Stimulated activated naive CD8-positive, alpha-beta T cell treated with anti-CD3 and anti-CD28 coated beads, Interleukin-15, Interleukin-2, amounts not matched to agents 100 ng/mL and 50 ng/mL, for 24 hours (primary cell): ENCODE results near the gene GHRL.
A peak's percentile ranks its signal among the peaks of the same experiment; 100 is the strongest.
"Not testable (repeated sequence)": the region's sequence is repeated elsewhere in the genome, so short reads cannot be mapped to it uniquely, and the experiment has no call there.

Source experiments
- H3K27ac Mint-ChIP-seq: one replicate; pipeline ENCODE4 v1.8.0; 2021; ENCODE audit warnings: mild to moderate bottlenecking, mixed read lengths
- H3K27me3 Mint-ChIP-seq: one replicate; pipeline ENCODE4 v1.8.0; 2021; ENCODE audit warnings: mixed read lengths
- H3K36me3 Mint-ChIP-seq: one replicate; pipeline ENCODE4 v1.8.0; 2021; ENCODE audit warnings: low read depth, mixed read lengths
- H3K4me1 Mint-ChIP-seq: one replicate; pipeline ENCODE4 v1.8.0; 2021; ENCODE audit warnings: low read depth, mixed read lengths
- H3K4me3 Mint-ChIP-seq: one replicate; pipeline ENCODE4 v1.8.0; 2021; ENCODE audit warnings: mild to moderate bottlenecking, mixed read lengths
- H3K9me3 Mint-ChIP-seq: one replicate; pipeline ENCODE4 v1.8.0; 2021; ENCODE audit warnings: mixed read lengths

Gene GHRL

GRCh38 chr3:10280177-10280529, 12.6 kb downstream of the GHRL start:
- no peak overlapping the region for H3K4me3 Mint-ChIP-seq
- H3K9me3 Mint-ChIP-seq = no peaks in the 10 kb centered on the region
- no peaks in the 10 kb centered on the region for H3K27me3 Mint-ChIP-seq
- peak overlapping the region; percentile 49 for H3K27ac Mint-ChIP-seq
- peaks cover 63% of the 10 kb centered on the region for H3K36me3 Mint-ChIP-seq
- H3K4me1 Mint-ChIP-seq = peaks cover 63% of the 10 kb centered on the region

DNA sequence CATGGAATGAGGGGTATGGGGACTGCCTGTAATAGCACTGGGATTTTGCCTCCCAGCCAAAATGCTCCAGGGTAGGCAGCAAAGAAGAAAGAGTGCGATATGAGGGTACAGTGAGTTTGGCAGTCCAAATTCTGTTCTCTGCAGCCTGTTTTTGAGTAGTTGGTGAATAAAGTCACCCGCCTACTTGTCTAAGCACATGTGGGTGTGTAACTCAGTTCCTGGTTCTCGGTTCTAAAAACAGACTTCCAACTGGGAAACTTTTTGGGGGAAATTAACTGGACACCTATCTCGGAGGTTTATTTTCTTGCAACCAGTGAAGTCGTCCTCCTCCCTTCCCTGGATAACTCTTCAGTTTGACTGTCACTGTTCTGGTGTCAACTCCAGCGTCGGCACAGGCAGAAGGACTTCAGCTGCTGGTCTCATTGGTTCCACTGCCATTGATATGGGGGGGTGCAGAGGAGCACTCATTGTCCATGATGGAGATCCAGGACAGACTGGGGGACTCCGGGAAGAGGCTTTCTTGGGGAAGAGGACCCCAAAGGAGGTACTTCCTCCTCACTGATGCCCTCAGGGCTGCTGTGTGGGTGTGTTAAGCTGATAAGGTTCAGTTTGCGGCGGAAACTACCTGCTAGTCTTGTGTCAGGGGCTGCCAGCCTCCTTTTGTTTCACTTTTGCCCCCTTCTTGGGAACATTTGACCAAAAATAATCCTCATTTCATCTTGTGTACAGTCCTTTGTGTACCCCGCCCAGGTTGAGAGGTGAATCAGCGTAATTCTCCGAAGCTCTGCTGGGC, 13.2 kb downstream of the GHRL start:
- Mint-ChIP-seq H3K36me3 (peaks cover 60% of the 10 kb centered on the region), H3K27ac (peak overlapping the region; percentile 49), H3K4me1 (peaks cover 59% of the 10 kb centered on the region), H3K4me3 (no peak overlapping the region), H3K27me3 (no peaks in the 10 kb centered on the region), H3K9me3 (no peaks in the 10 kb centered on the region)

DNA sequence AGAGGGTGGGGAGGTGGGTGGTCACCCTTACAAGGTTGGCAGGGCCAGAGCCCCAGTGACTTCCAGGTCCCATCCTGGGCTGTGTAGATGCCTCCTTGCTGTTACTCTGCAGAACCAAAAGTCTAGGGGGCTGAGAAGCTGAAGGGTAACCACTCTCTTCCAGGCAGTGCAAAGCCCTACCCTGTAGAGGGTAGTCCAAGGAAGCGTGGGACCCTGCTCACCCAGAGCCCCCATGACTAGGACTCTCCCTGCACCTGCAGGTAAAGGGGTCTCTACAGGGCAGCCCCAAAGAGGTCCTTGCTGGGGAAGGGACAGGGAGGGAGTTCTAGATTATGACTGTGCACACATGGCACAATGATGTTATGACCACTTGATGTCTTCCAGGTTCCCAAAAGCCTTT, 14.2 kb downstream of the GHRL start:
- H3K4me3 Mint-ChIP-seq = no peak overlapping the region
- H3K36me3 Mint-ChIP-seq = peaks cover 61% of the 10 kb centered on the region
- no peak overlapping the region for H3K27ac Mint-ChIP-seq
- H3K9me3 Mint-ChIP-seq = no peaks in the 10 kb centered on the region
- H3K27me3 Mint-ChIP-seq = no peaks in the 10 kb centered on the region
- peaks cover 58% of the 10 kb centered on the region for H3K4me1 Mint-ChIP-seq

GRCh38 chr3:10277115-10277625, 15.6 kb downstream of the GHRL start:
- Mint-ChIP-seq H3K36me3 (peaks cover 59% of the 10 kb centered on the region), H3K4me1 (peaks cover 61% of the 10 kb centered on the region)

DNA sequence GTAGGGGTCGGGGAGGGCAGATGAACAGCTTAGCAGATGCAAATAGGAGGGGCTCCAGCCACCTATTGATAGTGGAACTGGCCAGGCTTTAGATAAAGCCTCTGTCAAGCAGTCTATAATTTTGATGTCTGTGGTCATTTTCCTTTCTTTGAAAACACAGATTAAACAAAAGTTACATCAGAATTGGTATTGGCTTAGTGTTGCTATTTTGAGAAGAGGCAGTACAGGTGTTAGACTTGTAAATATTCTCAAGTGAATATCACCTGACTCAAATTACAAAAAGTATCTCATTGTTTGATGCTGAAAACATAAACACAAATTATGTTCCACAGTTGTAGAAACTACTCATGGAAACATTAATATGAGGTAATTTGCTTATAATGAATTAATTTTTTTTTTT, 18.1 kb downstream of the GHRL start:
- Mint-ChIP-seq H3K4me1 (peaks cover 46% of the 10 kb centered on the region), H3K36me3 (peaks cover 72% of the 10 kb centered on the region), H3K27me3 (no peaks in the 10 kb centered on the region), H3K4me3 (no peak overlapping the region), H3K27ac (peak overlapping the region; percentile 61), H3K9me3 (no peaks in the 10 kb centered on the region)

More at GRCh38 chr3:10277115-10277625, 15.6 kb downstream of the GHRL start:
- H3K27ac Mint-ChIP-seq = peak overlapping the region; percentile 36
- H3K4me3 Mint-ChIP-seq = no peak overlapping the region
- H3K27me3 Mint-ChIP-seq = no peaks in the 10 kb centered on the region
- no peaks in the 10 kb centered on the region for H3K9me3 Mint-ChIP-seq

GRCh38 chr3:10273702-10274305, 18.9 kb downstream of the GHRL start:
- peak overlapping the region; percentile 61 for H3K27ac Mint-ChIP-seq
- no peaks in the 10 kb centered on the region for H3K9me3 Mint-ChIP-seq
- H3K4me1 Mint-ChIP-seq = peaks cover 40% of the 10 kb centered on the region
- no peak overlapping the region for H3K4me3 Mint-ChIP-seq
- no peaks in the 10 kb centered on the region for H3K27me3 Mint-ChIP-seq
- peaks cover 73% of the 10 kb centered on the region for H3K36me3 Mint-ChIP-seq

DNA sequence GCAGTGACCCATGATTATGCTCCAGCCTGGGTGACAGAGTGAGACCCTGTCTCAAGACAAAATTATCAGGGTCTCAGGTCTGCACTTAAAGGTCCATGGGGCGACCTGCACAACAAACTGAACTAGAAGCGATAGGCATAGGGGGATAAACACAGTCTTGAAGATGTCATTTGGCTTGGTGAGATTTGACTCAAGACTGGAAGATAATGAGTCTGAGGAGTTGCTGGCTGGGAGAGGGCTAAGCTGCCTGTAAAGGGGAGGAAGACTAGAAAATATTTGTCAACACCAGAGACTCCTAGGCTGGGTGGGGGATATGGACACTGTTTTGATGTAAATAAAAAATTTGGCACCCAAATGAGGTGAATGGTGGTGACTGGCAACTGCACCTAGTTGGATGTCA, 19.8 kb downstream of the GHRL start:
- Mint-ChIP-seq H3K9me3 (no peaks in the 10 kb centered on the region), H3K4me1 (peaks cover 38% of the 10 kb centered on the region), H3K4me3 (peak overlapping the region; percentile 49), H3K27me3 (no peaks in the 10 kb centered on the region), H3K27ac (peak overlapping the region; percentile 53), H3K36me3 (peaks cover 71% of the 10 kb centered on the region)

GRCh38 chr3:10272476-10272875, 20.3 kb downstream of the GHRL start:
- Mint-ChIP-seq H3K36me3 (peaks cover 69% of the 10 kb centered on the region), H3K4me1 (peaks cover 42% of the 10 kb centered on the region)
- not testable (repeated sequence) for H3K4me3 Mint-ChIP-seq, H3K9me3 Mint-ChIP-seq, H3K27me3 Mint-ChIP-seq, H3K27ac Mint-ChIP-seq

DNA sequence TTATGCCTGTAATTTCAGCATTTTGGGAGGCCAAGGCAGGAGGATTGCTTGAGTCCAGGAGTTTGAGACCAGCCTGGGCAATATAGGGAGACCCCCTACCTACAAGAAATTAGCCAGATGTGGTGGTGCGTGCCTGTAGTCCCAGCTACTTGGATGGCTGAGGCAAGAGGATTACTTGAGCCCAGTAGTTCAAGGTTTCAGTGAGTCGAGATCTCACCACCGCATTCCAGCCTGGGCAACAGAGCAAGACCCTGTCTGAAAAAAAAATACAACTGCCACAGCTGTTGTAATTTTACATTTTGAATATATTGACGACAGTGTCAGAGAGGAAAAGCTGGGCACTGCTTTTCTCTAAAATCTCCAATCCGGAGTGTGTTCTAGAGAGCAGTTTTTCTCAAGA, 23.3 kb downstream of the GHRL start:
- Mint-ChIP-seq H3K4me1 (peaks cover 51% of the 10 kb centered on the region), H3K4me3 (no peak overlapping the region), H3K27me3 (no peaks in the 10 kb centered on the region), H3K36me3 (peaks cover 73% of the 10 kb centered on the region), H3K27ac (peak overlapping the region; percentile 14), H3K9me3 (no peaks in the 10 kb centered on the region)

DNA sequence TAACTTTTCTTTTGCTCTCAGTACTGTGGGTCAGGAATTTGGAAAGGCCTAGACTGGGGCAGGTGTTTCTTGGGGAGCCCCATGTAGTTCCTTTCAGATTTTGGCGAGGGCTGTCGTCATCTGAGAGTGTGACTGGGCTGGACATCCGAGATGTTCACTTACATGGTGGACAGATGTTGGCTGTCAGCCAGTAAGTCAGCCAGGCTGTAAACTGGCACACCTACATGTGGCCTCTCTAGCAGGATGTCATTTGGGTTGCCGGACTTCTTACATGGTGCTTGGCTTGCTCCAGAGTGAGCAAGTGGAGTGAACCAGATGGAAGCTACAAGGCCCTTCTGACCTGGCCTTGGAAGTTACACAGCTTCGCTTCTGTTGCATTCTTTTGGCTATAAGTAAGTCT, 23.8 kb downstream of the GHRL start:
- Mint-ChIP-seq H3K27me3 (no peaks in the 10 kb centered on the region), H3K27ac (peak overlapping the region; percentile 14), H3K4me1 (peaks cover 51% of the 10 kb centered on the region), H3K9me3 (no peaks in the 10 kb centered on the region), H3K4me3 (no peak overlapping the region), H3K36me3 (peaks cover 73% of the 10 kb centered on the region)

GRCh38 chr3:10268116-10268515, 24.6 kb downstream of the GHRL start:
- peaks cover 74% of the 10 kb centered on the region for H3K36me3 Mint-ChIP-seq
- H3K27ac Mint-ChIP-seq = no peak overlapping the region
- H3K4me3 Mint-ChIP-seq = no peak overlapping the region
- H3K9me3 Mint-ChIP-seq = no peaks in the 10 kb centered on the region
- peaks cover 52% of the 10 kb centered on the region for H3K4me1 Mint-ChIP-seq
- H3K27me3 Mint-ChIP-seq = no peaks in the 10 kb centered on the region

GRCh38 chr3:10266936-10267335, 25.8 kb downstream of the GHRL start:
- H3K27me3 Mint-ChIP-seq, H3K9me3 Mint-ChIP-seq, H3K4me3 Mint-ChIP-seq: not testable (repeated sequence)
- H3K27ac Mint-ChIP-seq = peak overlapping the region; percentile 0
- peaks cover 77% of the 10 kb centered on the region for H3K36me3 Mint-ChIP-seq
- peaks cover 55% of the 10 kb centered on the region for H3K4me1 Mint-ChIP-seq

- peaks cover 75% of the 10 kb centered on the region for H3K36me3 Mint-ChIP-seq
- no peaks in the 10 kb centered on the region for H3K9me3 Mint-ChIP-seq
- H3K4me3 Mint-ChIP-seq = no peak overlapping the region
- peaks cover 59% of the 10 kb centered on the region for H3K4me1 Mint-ChIP-seq
- H3K27me3 Mint-ChIP-seq = no peaks in the 10 kb centered on the region
- H3K27ac Mint-ChIP-seq = peak overlapping the region; percentile 77
Measured at GRCh38 chr3:10265833-10266232, 26.9 kb downstream of the GHRL start.

- Mint-ChIP-seq H3K36me3 (peaks cover 72% of the 10 kb centered on the region), H3K4me3 (peak overlapping the region; percentile 71), H3K27me3 (no peaks in the 10 kb centered on the region), H3K27ac (peak overlapping the region; percentile 92), H3K4me1 (peaks cover 73% of the 10 kb centered on the region), H3K9me3 (no peaks in the 10 kb centered on the region)
Measured at GRCh38 chr3:10263646-10264363, 28.9 kb downstream of the GHRL start.

DNA sequence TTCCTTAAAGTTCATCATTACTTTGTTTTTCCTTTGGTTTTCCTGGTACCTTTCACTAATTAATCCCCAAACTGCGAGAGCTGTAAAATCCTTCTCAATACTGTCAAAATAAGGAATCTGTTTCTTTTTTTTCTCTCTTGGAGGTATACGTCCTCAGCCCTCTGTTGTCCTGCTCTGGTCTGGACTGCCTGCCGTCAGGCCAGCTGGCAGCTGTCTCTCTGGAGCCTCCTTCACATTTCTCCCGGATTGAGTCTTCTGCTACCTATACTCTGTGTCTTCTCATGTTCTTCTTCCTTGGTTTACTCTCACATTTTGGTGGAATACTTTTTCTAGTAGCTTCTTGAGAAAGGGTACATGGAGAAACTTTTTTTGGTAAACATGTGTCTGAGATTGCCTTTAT, 30.7 kb downstream of the GHRL start:
- H3K4me3 Mint-ChIP-seq = no peak overlapping the region
- peaks cover 73% of the 10 kb centered on the region for H3K4me1 Mint-ChIP-seq
- H3K36me3 Mint-ChIP-seq = peaks cover 70% of the 10 kb centered on the region
- H3K9me3 Mint-ChIP-seq = no peaks in the 10 kb centered on the region
- no peaks in the 10 kb centered on the region for H3K27me3 Mint-ChIP-seq
- H3K27ac Mint-ChIP-seq = peak overlapping the region; percentile 66
